HepG2 (cell line): ENCODE results near the gene PTRHD1. TPM values are rescaled to one million over a fixed set of nuclear protein-coding genes. Genes with fewer than 3 reads are reported as not detected.

ENCODE experiments used
- KDM4B ChIP-seq: sonication (generic); formaldehyde crosslinking; IDR thresholded peaks from 2 replicates; pipeline ENCODE4 v1.4.0; 2020; ENCODE audit warnings: missing genetic modification reagents
- SIN3A ChIP-seq: IDR thresholded peaks from 2 replicates; pipeline ENCODE4 v1.6.1; 2011; ENCODE audit warnings: low read depth, mild to moderate bottlenecking, control low read depth, low read length, borderline replicate concordance
- TCF7 ChIP-seq: sonication (generic); IDR thresholded peaks from 2 replicates; pipeline ENCODE4 v1.6.1; 2016; ENCODE audit warnings: antibody characterized with exemption, low read depth
- ZNF260 ChIP-seq: sonication (generic); formaldehyde crosslinking; IDR thresholded peaks from 2 replicates; pipeline ENCODE4 v1.4.0; 2020; ENCODE audit warnings: missing genetic modification reagents, low read depth, mild to moderate bottlenecking, borderline replicate concordance
- ZNF605 ChIP-seq: sonication (generic); formaldehyde crosslinking; IDR thresholded peaks from 2 replicates; pipeline ENCODE4 v1.8.0; 2022; ENCODE audit warnings: mild to moderate bottlenecking, missing genetic modification reagents
- ZNF703 ChIP-seq: sonication (generic); formaldehyde crosslinking; IDR thresholded peaks from 2 replicates; pipeline ENCODE4 v1.5.1; 2020; ENCODE audit warnings: missing genetic modification reagents, mild to moderate bottlenecking, moderate library complexity, borderline replicate concordance
- ZNF878 ChIP-seq: sonication (generic); formaldehyde crosslinking; IDR thresholded peaks from 2 replicates; pipeline ENCODE4 v1.8.1; 2023; ENCODE audit warnings: mild to moderate bottlenecking, missing genetic modification reagents, moderate library complexity
- polyA plus RNA-seq, 8 experiments: library from polyadenylated mRNA; depleted of rRNA in 3 of 8; stranded (reverse) in 7 of 8; unstranded in 1 of 8; fragments of >200 nt; fragmentation: Illumina TruSeq in 4 of 8; extraction: Trizol in 4 of 8; gene quantifications; 2 replicates each; pipeline versions ENCODE4 v1.2.1 to v1.2.3, GENCODE V29; 2011 to 2016; ENCODE audit warnings: low read depth in 4 of 8, missing spikeins in 1 of 8, mixed read lengths in 1 of 8; ENCODE audit not compliant: insufficient read depth in 1 of 8
- total RNA-seq, 5 experiments: library from RNA; depleted of rRNA; stranded (reverse); fragments of >200 nt; fragmentation: Illumina TruSeq; extraction: Trizol; gene quantifications; 2 replicates each; pipeline ENCODE4 v1.2.3, GENCODE V29; 2016; ENCODE audit warnings: low read depth in 1 of 5
- TF ChIP-seq, protein P1 (sequence below): sonication (generic); formaldehyde crosslinking; IDR thresholded peaks from 2 replicates; pipeline ENCODE4 v1.4.0; 2020; ENCODE audit warnings: missing genetic modification reagents, borderline replicate concordance
- TF ChIP-seq, protein P2 (sequence below): sonication (generic); formaldehyde crosslinking; IDR thresholded peaks from 2 replicates; pipeline ENCODE4 v1.8.0; 2022; ENCODE audit warnings: low read depth, missing genetic modification reagents
- TF ChIP-seq, protein P3 (sequence below): sonication (generic); formaldehyde crosslinking; IDR thresholded peaks from 2 replicates; pipeline ENCODE4 v1.9.0; 2022; ENCODE audit warnings: missing genetic modification reagents, mild to moderate bottlenecking, borderline replicate concordance
- TF ChIP-seq, protein P4 (sequence below): sonication (generic); formaldehyde crosslinking; conservative IDR thresholded peaks from 2 replicates; pipeline ENCODE4 v1.4.0; 2020; ENCODE audit warnings: missing genetic modification reagents
- TF ChIP-seq, protein P5 (sequence below): sonication (generic); formaldehyde crosslinking; IDR thresholded peaks from 2 replicates; pipeline ENCODE4 v1.5.1; 2020; ENCODE audit warnings: mild to moderate bottlenecking, missing genetic modification reagents, borderline replicate concordance

Gene PTRHD1
- total and polyA plus RNA-seq, 2 of the 13 experiments (the other 11 are each of a cell fraction or from before 2014, with no cell fraction given): 72.6 to 90.8 TPM

DNA sequence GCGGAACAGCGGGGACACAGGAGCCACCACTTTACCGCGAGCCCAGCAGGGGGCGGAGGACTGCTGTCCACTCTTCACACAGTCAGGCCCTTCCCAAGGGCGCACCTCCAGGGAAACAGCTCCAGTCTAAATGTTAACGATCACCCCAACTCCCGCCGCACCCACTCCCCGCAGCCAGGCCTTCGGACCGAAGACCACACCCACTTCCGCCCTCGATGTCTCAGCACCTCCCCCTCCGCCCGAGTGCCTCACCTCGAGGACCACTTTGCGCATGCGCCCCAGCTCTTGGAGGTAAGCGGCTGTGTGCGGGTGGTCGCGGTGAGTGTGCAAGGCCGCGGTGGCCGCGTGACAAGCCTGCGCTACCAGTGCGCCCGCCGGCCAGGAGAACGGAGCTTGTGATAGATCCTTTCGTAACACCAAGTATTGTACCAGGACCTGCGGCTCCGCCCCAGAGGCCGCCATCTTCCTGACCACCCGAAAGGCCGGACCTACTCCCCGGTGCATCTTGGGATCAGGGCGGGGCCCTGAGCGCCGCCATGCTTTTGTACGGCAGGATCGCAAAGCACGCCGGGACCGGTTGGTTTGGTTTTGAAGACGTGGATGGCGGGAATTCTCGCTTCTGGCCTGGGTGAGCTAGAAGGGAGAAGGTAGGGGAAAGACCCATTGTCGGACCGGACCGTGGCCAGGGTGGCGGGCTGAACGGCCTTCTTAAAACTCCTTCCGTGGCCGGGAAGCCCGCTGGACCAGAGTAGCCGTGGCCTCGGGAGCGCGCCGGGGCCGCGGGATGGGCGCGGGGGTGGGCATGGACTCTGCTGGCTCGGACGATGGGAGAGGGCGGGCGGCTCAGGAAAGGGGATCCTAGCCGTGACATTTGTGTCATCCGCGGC is at the start of gene PTRHD1, which contains the start of gene CENPO (continued):
- TF ChIP-seq, protein P1, sequence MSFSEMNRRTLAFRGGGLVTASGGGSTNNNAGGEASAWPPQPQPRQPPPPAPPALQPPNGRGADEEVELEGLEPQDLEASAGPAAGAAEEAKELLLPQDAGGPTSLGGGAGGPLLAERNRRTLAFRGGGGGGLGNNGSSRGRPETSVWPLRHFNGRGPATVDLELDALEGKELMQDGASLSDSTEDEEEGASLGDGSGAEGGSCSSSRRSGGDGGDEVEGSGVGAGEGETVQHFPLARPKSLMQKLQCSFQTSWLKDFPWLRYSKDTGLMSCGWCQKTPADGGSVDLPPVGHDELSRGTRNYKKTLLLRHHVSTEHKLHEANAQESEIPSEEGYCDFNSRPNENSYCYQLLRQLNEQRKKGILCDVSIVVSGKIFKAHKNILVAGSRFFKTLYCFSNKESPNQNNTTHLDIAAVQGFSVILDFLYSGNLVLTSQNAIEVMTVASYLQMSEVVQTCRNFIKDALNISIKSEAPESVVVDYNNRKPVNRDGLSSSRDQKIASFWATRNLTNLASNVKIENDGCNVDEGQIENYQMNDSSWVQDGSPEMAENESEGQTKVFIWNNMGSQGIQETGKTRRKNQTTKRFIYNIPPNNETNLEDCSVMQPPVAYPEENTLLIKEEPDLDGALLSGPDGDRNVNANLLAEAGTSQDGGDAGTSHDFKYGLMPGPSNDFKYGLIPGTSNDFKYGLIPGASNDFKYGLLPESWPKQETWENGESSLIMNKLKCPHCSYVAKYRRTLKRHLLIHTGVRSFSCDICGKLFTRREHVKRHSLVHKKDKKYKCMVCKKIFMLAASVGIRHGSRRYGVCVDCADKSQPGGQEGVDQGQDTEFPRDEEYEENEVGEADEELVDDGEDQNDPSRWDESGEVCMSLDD (CRISPR knock-in tag): peak; percentile 95; the same call in 1 of the 2 replicates
- TF ChIP-seq, protein P2, sequence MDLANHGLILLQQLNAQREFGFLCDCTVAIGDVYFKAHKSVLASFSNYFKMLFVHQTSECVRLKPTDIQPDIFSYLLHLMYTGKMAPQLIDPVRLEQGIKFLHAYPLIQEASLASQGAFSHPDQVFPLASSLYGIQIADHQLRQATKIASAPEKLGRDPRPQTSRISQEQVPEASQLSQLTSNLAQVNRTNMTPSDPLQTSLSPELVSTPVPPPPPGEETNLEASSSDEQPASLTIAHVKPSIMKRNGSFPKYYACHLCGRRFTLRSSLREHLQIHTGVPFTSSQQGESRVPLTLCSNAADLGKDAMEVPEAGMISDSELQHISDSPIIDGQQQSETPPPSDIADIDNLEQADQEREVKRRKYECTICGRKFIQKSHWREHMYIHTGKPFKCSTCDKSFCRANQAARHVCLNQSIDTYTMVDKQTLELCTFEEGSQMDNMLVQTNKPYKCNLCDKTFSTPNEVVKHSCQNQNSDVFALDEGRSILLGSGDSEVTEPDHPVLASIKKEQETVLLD (CRISPR knock-in tag): peak; percentile 84
- TF ChIP-seq, protein P3, sequence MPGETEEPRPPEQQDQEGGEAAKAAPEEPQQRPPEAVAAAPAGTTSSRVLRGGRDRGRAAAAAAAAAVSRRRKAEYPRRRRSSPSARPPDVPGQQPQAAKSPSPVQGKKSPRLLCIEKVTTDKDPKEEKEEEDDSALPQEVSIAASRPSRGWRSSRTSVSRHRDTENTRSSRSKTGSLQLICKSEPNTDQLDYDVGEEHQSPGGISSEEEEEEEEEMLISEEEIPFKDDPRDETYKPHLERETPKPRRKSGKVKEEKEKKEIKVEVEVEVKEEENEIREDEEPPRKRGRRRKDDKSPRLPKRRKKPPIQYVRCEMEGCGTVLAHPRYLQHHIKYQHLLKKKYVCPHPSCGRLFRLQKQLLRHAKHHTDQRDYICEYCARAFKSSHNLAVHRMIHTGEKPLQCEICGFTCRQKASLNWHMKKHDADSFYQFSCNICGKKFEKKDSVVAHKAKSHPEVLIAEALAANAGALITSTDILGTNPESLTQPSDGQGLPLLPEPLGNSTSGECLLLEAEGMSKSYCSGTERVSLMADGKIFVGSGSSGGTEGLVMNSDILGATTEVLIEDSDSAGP (CRISPR knock-in tag): peak; percentile 96; the same call in 1 of the 2 replicates
- TF ChIP-seq ZNF703 (CRISPR knock-in tag) (no peak; the same call in 1 of the 2 replicates), TCF7 (no peak), KDM4B (CRISPR knock-in tag) (peak; percentile 64; the same call in 1 of the 2 replicates), ZNF878 (CRISPR knock-in tag) (peak; percentile 7; the same call in 1 of the 2 replicates), ZNF260 (CRISPR knock-in tag) (no peak), ZNF605 (peak; percentile 85), SIN3A (peak; percentile 87; the same call in 1 of the 2 replicates)
- TF ChIP-seq, protein P4, sequence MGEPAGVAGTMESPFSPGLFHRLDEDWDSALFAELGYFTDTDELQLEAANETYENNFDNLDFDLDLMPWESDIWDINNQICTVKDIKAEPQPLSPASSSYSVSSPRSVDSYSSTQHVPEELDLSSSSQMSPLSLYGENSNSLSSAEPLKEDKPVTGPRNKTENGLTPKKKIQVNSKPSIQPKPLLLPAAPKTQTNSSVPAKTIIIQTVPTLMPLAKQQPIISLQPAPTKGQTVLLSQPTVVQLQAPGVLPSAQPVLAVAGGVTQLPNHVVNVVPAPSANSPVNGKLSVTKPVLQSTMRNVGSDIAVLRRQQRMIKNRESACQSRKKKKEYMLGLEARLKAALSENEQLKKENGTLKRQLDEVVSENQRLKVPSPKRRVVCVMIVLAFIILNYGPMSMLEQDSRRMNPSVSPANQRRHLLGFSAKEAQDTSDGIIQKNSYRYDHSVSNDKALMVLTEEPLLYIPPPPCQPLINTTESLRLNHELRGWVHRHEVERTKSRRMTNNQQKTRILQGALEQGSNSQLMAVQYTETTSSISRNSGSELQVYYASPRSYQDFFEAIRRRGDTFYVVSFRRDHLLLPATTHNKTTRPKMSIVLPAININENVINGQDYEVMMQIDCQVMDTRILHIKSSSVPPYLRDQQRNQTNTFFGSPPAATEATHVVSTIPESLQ (CRISPR knock-in tag): peak; percentile 58; the same call in 1 of the 2 replicates
- TF ChIP-seq, protein P5, sequence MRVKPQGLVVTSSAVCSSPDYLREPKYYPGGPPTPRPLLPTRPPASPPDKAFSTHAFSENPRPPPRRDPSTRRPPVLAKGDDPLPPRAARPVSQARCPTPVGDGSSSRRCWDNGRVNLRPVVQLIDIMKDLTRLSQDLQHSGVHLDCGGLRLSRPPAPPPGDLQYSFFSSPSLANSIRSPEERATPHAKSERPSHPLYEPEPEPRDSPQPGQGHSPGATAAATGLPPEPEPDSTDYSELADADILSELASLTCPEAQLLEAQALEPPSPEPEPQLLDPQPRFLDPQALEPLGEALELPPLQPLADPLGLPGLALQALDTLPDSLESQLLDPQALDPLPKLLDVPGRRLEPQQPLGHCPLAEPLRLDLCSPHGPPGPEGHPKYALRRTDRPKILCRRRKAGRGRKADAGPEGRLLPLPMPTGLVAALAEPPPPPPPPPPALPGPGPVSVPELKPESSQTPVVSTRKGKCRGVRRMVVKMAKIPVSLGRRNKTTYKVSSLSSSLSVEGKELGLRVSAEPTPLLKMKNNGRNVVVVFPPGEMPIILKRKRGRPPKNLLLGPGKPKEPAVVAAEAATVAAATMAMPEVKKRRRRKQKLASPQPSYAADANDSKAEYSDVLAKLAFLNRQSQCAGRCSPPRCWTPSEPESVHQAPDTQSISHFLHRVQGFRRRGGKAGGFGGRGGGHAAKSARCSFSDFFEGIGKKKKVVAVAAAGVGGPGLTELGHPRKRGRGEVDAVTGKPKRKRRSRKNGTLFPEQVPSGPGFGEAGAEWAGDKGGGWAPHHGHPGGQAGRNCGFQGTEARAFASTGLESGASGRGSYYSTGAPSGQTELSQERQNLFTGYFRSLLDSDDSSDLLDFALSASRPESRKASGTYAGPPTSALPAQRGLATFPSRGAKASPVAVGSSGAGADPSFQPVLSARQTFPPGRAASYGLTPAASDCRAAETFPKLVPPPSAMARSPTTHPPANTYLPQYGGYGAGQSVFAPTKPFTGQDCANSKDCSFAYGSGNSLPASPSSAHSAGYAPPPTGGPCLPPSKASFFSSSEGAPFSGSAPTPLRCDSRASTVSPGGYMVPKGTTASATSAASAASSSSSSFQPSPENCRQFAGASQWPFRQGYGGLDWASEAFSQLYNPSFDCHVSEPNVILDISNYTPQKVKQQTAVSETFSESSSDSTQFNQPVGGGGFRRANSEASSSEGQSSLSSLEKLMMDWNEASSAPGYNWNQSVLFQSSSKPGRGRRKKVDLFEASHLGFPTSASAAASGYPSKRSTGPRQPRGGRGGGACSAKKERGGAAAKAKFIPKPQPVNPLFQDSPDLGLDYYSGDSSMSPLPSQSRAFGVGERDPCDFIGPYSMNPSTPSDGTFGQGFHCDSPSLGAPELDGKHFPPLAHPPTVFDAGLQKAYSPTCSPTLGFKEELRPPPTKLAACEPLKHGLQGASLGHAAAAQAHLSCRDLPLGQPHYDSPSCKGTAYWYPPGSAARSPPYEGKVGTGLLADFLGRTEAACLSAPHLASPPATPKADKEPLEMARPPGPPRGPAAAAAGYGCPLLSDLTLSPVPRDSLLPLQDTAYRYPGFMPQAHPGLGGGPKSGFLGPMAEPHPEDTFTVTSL (CRISPR knock-in tag): 0 out of 2 replicates have a peak, but pooled peaks have one; percentile 56
